Adrenal gland (tissue), 5 donors: ENCODE data around the gene UNC13B.

Experiments
- CTCF ChIP-seq, 6 experiments: fragments of 450-650 bp in 4 of 6; fragments of 200-600 bp in 2 of 6; sonication (generic) in 1 of 6; IDR thresholded peaks; 1 replicate in 5 of 6; 2 replicates in 1 of 6; pipeline versions ENCODE4 v1.5.1 to v1.8.0; 2016 to 2021; ENCODE audit warnings: antibody characterized with exemption in 6 of 6, mild to moderate bottlenecking in 2 of 6, moderate library complexity in 1 of 6
- POLR2A ChIP-seq, 2 donors: fragments of 450-650 bp; IDR thresholded peaks; one replicate each; pipeline ENCODE4 v1.6.1; 2017; ENCODE audit warnings: antibody characterized with exemption in 2 of 2, mild to moderate bottlenecking in 2 of 2, moderate library complexity in 1 of 2
- donor health status: DM: no; HTN: no; CAD: no.

GRCh38 chr9:35448496-35448895 lies 286.7 kb downstream of the UNC13B start:
- no peak for TF ChIP-seq POLR2A (IDR thresholded peaks at IDR 0.05)
- TF ChIP-seq CTCF (IDR thresholded peaks at IDR 0.05) = no peak
